ENCODE measurements around the gene ELMO1. TPM values are rescaled to one million over a fixed set of nuclear protein-coding genes. Genes with fewer than 3 reads are reported as not detected.

Gene ELMO1
- total and polyA plus RNA-seq, 2 of the 13 experiments (the other 11 are each of a cell fraction or from before 2014, with no cell fraction given) = 0.11 to 0.17 TPM

DNA sequence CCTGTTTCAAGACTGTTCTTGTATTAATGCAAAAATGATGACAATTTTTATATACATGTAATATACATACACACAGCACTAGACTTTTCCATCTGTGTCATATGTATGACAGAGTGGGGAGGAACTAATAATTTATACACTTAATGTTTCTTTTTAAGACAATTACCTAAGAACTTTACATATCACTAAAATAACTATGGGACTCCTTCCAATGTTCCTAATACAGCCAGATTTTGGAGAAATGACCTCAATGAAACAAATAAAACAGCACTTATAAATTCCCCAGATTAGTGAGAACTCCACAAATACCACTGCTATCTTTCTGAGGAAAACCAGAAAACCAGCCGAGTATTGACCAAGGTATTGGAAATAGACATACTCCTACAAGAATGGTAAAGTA lies 199.4 kb downstream of the ELMO1 start:
- no peak overlapping the region for H3K4me2 ChIP-seq (ENCODE audit: low read depth, low read length)
- WGBS (ENCODE audit: low lambda C conversion rate) = 71% methylated on average over 1 of the region's 1 CpG
- FAIRE-seq (no peak), DNase-seq (ENCODE audit: low spot score) (no peak), ATAC-seq (no peak)
- no peak overlapping the region for H3K4me3 ChIP-seq (replicated peaks in 1 of 3; ENCODE audit: insufficient read depth in 1 of 3, low read depth in 2 of 3, low read length in 3 of 3)
- intact Hi-C loops (cut with micrococcal nuclease; ENCODE audit: unreplicated experiment) (no loop called here), in situ Hi-C loops (cut with HindIII; ENCODE audit: extremely low pct_ligation_motif_present, low pct_unique_long_range_greater_than_20kb) (loop anchor here (25.0 kb wide), 1 partner anchor 588 kb away; the partner anchor contains the start of gene NME8)
- H3K4me1 ChIP-seq (ENCODE audit: insufficient read depth, low read length) = no peaks in the 10 kb centered on the region
- no peaks in the 10 kb centered on the region for H4K20me1 ChIP-seq (ENCODE audit: insufficient read depth, low read length)
- H3K9me3 ChIP-seq (ENCODE audit: low read length) = no peaks in the 10 kb centered on the region
- H3K9ac ChIP-seq (ENCODE audit: insufficient read depth, low read depth, low read length) = no peak overlapping the region
- ChIA-PET POLR2A (no interaction called here), CTCF (ENCODE audit: low intra/inter-chr PET ratio, low total read pairs) (no interaction called here)
- no peaks in the 10 kb centered on the region for H3K36me3 ChIP-seq (replicated peaks in 1 of 2; ENCODE audit: control insufficient read depth in 1 of 2, insufficient read depth in 2 of 2, low read length in 2 of 2)
- H2AFZ ChIP-seq (ENCODE audit: low read length) = no peak overlapping the region
- TF ChIP-seq ZSCAN22 (CRISPR knock-in tag; IDR thresholded peaks at IDR 0.05) = no peak
- no peak for TF ChIP-seq CCAR2 (optimal IDR thresholded peaks at IDR 0.05; ENCODE audit: low read depth, low read length)
- no peak for TF ChIP-seq HDAC1 (CRISPR knock-in tag; IDR thresholded peaks at IDR 0.05)
- TF ChIP-seq PAF1 (CRISPR knock-in tag; IDR thresholded peaks at IDR 0.05) = no peak
- TF ChIP-seq ZUFSP (CRISPR knock-in tag; IDR thresholded peaks at IDR 0.05; ENCODE audit: borderline replicate concordance) = no peak
- no peak for TF ChIP-seq LRRFIP1 (CRISPR knock-in tag; conservative IDR thresholded peaks at IDR 0.05)
- no peak for TF ChIP-seq ZNF761 (CRISPR knock-in tag; conservative IDR thresholded peaks at IDR 0.05)
- TF ChIP-seq MAZ (IDR thresholded peaks at IDR 0.05; ENCODE audit: borderline replicate concordance, low read depth, low read length) = no peak
- TF ChIP-seq MAZ (CRISPR knock-in tag; IDR thresholded peaks at IDR 0.05; ENCODE audit: low read depth) = no peak
- TF ChIP-seq ZNF597 (CRISPR knock-in tag; IDR thresholded peaks at IDR 0.05) = no peak
- no peak overlapping the region for H3K27ac ChIP-seq (ENCODE audit: extremely low read length, insufficient read depth, low read length)
- no peaks in the 10 kb centered on the region for H3K27me3 ChIP-seq (ENCODE audit: control insufficient read depth in 1 of 2, insufficient read depth in 2 of 2, low read length in 2 of 2)
- no TSS peak for BruUV-seq (replicated peaks)
- H3K79me2 ChIP-seq (ENCODE audit: insufficient read depth, low read length) = no peaks in the 10 kb centered on the region

Measured in HepG2 (cell line).